Activated T-helper 9 cell treated with anti-CD3 and anti-CD28 coated beads, Interleukin-2, amount 50 U/mL, for 16 hours (primary cell): Measurements from ENCODE around the gene PCDH9.

Experiments
- DNase-seq: peaks from one replicate; pipeline ENCODE4 v3.0.0-alpha.2; 2020; ENCODE audit warnings: low read depth

The PCDH9 gene

DNA sequence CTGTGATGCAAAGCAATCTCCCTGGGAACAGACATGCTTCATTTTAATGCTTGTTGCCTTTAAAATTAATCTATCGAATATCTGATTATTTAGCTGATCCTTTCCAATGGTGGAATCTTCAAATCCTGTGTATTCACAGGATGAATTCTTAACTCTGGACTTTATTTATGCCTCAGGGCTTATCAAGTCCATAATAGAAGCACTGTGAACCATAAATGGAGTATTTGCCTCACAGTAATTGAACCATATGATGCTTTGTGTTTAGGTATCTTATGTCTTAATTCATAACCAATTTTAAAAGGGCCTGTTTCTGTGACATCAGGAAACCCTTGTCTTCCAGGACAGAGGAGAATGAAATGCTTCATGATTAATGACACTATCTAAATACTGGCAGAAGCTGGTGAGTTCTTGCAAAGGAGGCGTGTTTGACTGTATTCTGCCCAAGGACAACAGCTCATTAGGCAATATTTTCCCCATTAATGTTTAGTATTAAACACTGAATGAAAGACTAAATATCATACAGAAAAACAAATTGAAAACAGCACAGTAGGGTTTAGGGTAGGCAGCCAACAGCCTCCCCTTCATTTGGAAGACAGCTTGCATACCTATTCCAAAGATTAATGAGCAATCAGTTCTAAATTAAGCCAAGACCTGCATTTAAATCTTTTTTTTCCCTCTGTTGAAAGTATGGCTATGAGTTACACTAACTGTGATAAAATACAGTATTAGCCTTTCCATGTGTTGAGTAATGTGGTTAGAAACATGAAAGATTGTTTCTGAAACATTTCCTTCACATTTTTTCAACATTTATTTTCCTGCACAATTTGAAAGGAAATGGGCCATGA lies 709.4 kb downstream of the PCDH9 start:
- DNase-seq: no peak

- no peak for DNase-seq
Measured at GRCh38 chr13:66519259-66519658, 710.9 kb downstream of the PCDH9 start.

- no peak for DNase-seq
Measured at GRCh38 chr13:66518068-66518467, 712.1 kb downstream of the PCDH9 start.

- DNase-seq: no peak
Measured at GRCh38 chr13:66513728-66514127, 716.4 kb downstream of the PCDH9 start.

GRCh38 chr13:66509175-66509574 lies 721.0 kb downstream of the PCDH9 start:
- DNase-seq: no peak

- no peak for DNase-seq
Measured at GRCh38 chr13:66508153-66508909, 721.8 kb downstream of the PCDH9 start.

DNA sequence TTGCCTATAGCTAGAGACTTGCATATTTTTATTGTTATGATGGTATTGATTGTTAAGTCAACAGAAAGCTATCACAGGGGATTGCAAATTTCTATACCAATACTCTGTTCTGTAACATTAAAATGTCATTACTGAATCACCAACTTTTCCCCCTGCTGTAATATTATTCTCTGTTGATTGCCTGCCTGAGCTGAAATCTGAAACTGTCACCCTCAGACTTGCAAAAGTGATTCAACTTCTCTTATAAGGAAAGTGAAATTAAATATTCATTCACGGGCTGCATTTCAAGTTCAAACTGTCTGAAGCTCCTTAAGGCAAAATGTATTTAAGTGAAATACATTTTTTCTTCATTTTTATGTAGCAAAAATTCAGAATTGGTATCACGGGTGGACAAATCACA lies 723.2 kb downstream of the PCDH9 start:
- no peak for DNase-seq

DNA sequence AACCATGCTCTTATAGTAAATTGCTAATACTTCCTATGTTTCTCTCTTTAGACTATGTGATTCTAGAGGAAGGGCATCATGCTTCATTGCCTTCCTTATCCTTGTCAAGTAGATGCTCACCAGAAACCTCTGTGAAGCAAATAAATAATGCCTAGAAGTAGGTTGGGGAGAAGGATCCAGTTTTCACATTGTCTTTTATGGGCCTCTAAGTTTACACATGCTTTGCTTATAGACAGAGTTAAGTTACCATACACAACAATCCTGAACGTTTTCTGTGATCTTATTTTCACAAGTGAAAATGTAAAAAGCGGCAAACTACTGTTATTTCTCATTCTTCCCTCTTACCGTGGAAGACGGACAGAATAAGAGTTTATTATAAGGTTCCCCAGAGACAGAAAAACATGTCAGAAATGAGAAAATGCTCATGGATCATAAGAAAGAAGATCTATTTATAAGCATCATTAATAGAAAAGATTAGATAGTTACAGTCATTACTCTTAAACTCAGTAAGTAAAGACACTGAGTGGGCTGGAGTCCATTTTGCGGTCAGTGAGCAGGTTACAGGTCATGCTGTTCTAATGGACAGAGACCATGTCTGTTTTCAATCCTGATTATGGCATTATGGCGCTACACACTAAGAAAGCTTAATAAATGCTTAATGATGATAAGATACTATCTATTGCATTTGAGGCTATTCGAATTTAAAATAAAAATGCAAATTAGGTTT lies 723.9 kb downstream of the PCDH9 start:
- no peak for DNase-seq

DNA sequence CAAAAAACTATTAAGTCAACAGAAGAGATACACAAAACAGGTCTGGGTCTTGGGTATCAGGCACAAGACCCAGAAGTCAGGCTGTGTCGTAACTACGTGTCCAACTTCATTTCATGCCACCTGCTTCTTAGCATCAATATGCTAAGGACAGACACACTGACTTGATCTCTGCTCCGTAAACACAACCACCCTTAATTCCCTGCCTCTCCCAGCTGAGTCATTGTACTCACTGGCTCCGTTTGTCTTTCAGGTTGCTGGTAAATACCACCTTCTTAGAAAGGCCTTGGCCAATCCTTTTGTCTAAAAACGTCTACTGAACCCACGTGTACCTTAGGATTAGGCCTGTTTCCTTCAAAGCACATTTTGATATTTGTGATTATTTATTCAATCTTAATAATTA lies 726.2 kb downstream of the PCDH9 start:
- no peak for DNase-seq

GRCh38 chr13:66501181-66501580 lies 729.0 kb downstream of the PCDH9 start:
- DNase-seq: no peak

DNA sequence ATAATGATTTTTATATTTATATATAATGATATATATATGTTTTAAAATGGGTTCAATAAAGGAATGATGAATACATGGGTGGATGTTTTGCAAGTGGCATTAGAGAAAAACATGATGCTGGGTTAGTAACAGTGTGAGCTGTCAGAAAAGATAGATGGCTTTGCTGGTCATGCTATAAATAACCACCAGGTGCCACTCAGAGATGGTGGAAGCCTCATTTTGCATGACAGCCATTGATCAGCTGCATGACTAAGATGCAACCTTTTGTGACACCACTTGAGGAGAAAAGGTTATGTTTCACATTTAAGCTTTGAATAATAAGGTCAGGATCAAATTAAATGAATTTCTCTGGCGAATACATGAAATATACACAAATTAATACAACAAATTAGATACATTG lies 737.7 kb downstream of the PCDH9 start:
- no peak for DNase-seq

DNA sequence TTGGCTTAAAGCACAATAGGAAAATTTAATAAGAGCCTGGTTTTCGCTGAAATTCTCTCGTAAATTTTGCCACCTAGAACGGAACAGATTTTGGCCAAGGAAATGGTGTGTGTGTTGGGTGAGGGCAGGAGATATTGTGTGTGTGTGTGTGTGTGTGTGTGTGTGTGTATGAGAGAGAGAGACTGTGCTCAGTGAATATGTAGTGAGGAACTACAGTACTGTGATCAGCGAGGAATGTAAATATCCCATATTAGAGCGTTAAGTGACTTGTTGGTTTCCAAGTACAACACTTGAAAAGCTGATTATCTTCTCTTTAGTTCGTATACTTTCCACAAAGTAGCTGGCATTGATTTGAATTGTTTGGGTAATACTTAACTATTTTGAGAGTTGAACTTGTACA lies 738.9 kb downstream of the PCDH9 start:
- DNase-seq: no peak

DNA sequence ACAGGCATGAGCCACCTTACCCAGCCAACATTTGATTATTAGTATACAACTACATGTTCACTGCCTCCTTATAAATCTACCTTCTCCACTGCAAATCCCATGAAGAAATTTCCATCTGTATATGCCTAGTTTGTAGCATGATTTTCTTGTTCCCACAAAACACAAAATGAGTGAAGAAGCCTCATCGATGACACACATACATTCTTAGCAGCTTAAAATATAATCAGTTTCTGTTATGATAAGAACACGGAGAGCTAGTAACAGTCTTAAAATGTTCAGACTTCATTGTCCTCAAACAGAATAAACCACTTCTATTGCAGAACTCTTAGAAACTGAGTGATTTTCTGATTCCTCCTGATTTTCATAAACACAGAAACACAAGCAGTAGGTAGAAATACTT lies 740.5 kb downstream of the PCDH9 start:
- no peak for DNase-seq

DNA sequence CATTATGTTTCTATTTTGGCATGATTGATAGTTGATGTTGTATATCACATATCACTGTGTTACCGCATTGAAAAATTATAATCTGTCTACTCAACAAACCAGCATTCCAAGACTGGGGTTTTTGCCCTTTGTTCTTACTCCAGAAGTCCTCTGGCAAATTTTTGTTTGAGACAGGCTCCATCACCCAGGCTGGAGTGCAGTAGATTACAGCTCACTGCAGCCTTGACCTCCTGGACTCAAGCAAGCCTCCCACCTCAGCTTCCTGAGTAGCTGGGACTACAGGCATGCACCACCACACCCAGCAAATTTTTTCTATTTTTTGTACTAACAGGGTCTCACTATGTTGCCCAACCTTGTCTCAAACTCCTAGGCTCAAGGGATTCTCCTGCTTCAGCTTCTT lies 741.0 kb downstream of the PCDH9 start:
- no peak for DNase-seq

GRCh38 chr13:66483712-66484111 lies 746.4 kb downstream of the PCDH9 start:
- no peak for DNase-seq

GRCh38 chr13:66482836-66483235 lies 747.3 kb downstream of the PCDH9 start:
- DNase-seq: no peak

DNA sequence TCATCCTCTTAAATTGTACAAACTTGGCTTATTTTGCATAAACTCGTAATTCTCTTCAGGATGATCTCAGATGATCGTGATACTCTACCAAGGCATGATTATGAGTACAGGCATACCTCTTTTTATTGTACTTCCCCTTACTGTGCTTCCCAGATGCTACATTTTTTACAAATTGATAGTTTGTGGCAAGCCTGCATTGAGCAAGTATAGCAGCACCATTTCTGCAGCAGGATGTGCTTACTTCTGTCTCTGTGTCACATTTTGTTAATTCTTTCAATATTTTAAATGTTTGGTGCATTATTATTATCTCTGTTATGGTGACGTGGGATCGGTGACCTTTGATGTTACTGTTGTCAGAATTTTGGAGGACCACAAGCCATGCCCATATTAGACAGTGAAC lies 752.3 kb downstream of the PCDH9 start:
- DNase-seq: no peak

DNA sequence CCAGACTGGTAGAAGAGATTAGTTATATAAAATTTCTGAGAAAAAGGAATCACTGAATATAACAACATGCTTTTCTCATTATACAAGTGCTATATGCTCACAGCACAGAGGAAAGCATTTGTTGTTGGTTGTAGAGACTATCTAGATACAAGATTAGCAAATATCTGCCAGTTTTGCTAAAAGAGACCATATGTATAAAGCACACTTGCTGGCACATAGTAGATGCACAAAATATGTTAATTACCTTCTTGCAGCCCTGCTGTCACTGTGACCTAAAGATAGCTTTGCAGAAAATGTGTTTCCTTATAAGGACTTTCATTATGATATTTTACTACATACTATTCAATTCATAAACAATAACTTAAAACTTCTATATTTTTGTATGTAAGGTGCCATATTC lies 755.1 kb downstream of the PCDH9 start:
- DNase-seq: no peak

- no peak for DNase-seq
Measured at GRCh38 chr13:66469745-66470144, 760.4 kb downstream of the PCDH9 start.

- no peak for DNase-seq
Measured at GRCh38 chr13:66468656-66469055, 761.5 kb downstream of the PCDH9 start.

DNA sequence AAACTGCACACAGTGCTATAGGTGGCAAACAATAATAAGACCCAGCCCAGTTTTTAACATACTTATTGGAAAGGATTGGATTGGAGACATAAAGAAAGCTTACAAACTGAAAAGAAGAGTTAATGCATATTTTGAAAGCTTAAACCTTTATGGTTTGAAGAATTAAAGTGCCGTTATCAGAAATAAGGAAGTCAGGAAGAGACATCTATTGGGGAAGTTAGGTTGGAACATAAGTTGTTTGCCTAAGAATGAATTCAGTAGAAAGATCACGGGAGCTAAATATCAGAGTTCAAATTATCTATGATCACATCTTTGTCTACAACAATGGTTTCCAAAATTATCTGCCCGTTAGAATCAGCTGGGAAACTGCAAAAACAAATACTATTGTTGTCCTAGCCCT lies 767.9 kb downstream of the PCDH9 start:
- no peak for DNase-seq

DNA sequence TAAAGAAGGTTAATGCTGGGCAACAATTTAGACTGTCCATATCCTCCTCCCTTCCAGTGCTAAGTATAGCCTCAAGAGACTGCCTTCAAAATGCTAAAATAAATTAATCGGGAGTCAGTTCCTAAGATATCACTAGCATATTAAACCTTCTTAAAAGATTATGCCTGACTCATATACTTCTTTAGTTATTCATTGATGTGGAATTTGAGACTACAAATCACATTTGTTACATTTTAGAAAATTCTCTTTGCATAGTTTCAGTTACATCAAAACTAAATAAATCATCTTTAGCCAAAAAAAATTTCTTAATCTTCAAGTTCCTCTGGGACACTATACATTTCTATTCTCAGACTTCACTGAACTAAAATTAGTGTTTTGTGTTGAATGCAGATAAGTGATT lies 769.1 kb downstream of the PCDH9 start:
- no peak for DNase-seq

- DNase-seq: no peak
Measured at GRCh38 chr13:66459634-66460033, 770.5 kb downstream of the PCDH9 start.
